ENCODE data around the gene GINS2.

DNA sequence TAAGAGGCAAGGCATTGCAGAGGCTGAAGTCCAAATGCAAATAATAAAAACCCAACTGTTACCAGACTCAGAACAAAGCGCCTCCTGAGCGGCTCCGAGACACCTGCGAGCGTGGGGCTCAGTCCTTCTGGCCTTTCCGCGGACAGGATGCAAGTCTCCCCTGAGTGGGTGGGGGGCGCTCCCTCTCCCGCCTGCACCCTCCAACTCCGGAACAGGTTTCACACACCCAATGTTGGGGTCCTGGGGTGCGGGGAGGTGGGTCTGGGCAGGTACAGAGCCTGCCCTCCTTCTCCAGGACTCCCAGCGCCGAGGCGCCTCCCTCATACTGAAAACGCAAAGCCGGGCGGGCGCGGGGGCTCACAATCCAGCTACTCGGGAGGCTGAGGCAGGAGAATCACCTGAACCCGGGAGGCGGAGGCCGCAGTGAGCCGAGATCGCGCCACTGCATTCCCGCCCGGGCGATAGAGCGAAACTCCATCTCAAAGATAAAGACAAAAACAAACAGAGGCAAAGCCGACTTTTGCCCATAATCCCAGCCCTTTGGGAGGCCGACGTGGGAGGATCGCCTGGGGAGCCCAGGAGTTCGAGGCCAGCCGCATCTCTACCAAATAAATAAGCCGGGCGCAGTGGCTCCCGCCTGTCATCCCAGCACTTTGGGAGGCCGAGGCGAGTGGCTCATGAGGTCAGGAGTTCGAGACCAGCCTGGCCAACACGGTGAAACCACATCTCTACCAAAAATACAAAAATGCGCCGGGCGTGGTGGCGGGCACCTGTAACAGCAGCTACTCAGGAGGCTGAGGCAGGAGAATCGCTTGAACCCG, 893 bp downstream of the GINS2 start:
- TF ChIP-seq, protein P1, sequence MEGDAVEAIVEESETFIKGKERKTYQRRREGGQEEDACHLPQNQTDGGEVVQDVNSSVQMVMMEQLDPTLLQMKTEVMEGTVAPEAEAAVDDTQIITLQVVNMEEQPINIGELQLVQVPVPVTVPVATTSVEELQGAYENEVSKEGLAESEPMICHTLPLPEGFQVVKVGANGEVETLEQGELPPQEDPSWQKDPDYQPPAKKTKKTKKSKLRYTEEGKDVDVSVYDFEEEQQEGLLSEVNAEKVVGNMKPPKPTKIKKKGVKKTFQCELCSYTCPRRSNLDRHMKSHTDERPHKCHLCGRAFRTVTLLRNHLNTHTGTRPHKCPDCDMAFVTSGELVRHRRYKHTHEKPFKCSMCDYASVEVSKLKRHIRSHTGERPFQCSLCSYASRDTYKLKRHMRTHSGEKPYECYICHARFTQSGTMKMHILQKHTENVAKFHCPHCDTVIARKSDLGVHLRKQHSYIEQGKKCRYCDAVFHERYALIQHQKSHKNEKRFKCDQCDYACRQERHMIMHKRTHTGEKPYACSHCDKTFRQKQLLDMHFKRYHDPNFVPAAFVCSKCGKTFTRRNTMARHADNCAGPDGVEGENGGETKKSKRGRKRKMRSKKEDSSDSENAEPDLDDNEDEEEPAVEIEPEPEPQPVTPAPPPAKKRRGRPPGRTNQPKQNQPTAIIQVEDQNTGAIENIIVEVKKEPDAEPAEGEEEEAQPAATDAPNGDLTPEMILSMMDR (IDR thresholded peaks at IDR 0.05), result no peak
- TF ChIP-seq POLR2A (IDR thresholded peaks at IDR 0.05), result no peak
- TF ChIP-seq POLR2AphosphoS5 (IDR thresholded peaks at IDR 0.05), result no peak

Data from breast epithelium (tissue), 3 donors.